22Rv1 (cell line): ENCODE data around the gene PLCB1.

Source experiments
- ZFX ChIP-seq: fragments of 450-650 bp; IDR thresholded peaks from 2 replicates; pipeline ENCODE4 v1.6.1; 2017; ENCODE audit warnings: antibody characterized with exemption, borderline replicate concordance
- TF ChIP-seq, protein P1 (sequence below): fragments of 450-650 bp; IDR thresholded peaks from 2 replicates; pipeline ENCODE4 v1.5.1; 2017; ENCODE audit warnings: mild to moderate bottlenecking

DNA sequence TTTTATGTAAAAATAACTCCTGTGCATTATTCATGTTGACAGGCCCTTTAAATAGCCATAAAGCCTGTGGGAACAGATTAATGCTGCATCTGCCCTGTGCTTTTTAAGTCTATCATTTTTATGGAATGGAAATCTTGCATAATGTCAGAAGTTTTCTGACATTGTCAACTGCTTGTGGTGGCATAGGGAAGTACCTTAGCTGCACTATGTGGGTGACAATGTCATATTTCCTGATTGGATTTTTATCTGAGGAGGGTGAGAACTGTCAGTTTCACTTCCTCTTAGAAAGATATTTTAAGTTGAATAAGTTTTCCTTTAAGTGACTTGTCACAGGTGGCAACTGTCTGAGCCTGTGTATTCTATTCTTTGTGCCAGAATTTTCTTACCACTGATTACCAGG, 267.9 kb downstream of the PLCB1 start:
- TF ChIP-seq, protein P1, sequence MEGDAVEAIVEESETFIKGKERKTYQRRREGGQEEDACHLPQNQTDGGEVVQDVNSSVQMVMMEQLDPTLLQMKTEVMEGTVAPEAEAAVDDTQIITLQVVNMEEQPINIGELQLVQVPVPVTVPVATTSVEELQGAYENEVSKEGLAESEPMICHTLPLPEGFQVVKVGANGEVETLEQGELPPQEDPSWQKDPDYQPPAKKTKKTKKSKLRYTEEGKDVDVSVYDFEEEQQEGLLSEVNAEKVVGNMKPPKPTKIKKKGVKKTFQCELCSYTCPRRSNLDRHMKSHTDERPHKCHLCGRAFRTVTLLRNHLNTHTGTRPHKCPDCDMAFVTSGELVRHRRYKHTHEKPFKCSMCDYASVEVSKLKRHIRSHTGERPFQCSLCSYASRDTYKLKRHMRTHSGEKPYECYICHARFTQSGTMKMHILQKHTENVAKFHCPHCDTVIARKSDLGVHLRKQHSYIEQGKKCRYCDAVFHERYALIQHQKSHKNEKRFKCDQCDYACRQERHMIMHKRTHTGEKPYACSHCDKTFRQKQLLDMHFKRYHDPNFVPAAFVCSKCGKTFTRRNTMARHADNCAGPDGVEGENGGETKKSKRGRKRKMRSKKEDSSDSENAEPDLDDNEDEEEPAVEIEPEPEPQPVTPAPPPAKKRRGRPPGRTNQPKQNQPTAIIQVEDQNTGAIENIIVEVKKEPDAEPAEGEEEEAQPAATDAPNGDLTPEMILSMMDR: no peak
- TF ChIP-seq ZFX: no peak
